Endothelial cell of umbilical vein (primary cell): ENCODE results near the gene FAM43B. TPM values are rescaled to one million over a fixed set of nuclear protein-coding genes. Genes with fewer than 3 reads are reported as not detected.

Source experiments
- BruUV-seq: library from RNA; stranded (reverse); fragments of 400-500 nt; replicated peaks from 2 replicates; lab custom pipeline; 2021; lab: Mats Ljungman, UMichigan
- CTCF ChIA-PET: fragments of 300-600, 350-600 bp; sonication (Branson Sonifier 250); formaldehyde crosslinking; loops from one replicate; lab custom pipeline; 2021; ENCODE audit warnings: antibody characterized with exemption, inconsistent platforms; lab: Charles Lee
- POLR2A ChIA-PET: fragments of 300-600, 350-600 bp; sonication (Branson Sonifier 250); formaldehyde crosslinking; loops from one replicate; lab custom pipeline; 2021; ENCODE audit warnings: antibody characterized with exemption, inconsistent platforms; lab: Charles Lee
- DNase-seq: peaks from one replicate; pipeline ENCODE4 v3.0.0-alpha.2; 2011; ENCODE audit warnings: low read depth, low spot score
- FAIRE-seq: peaks from 2 replicates; lab custom pipeline; 2011; peaks lifted over from hg19 to GRCh38; lab: Jason Lieb, UNC
- H2AFZ ChIP-seq: 2 replicates; pipeline ENCODE4 v1.6.0; 2012; ENCODE audit warnings: low read depth, low read length, control low read depth, inconsistent platforms
- H3K27ac ChIP-seq: 2 replicates; pipeline ENCODE4 v1.5.1; 2011; ENCODE audit warnings: low read depth, mild to moderate bottlenecking, control low read depth, low read length, moderate library complexity; ENCODE audit not compliant: insufficient read depth
- H3K27me3 ChIP-seq, 2 experiments: 2 replicates each; pipeline versions ENCODE4 v1.6.0 to v1.6.1; 2011; ENCODE audit warnings: low read length in 2 of 2, mixed read lengths in 1 of 2; ENCODE audit not compliant: control insufficient read depth in 2 of 2, insufficient read depth in 2 of 2
- H3K36me3 ChIP-seq, 2 experiments: 2 replicates in 1 of 2; 3 replicates in 1 of 2; pipeline ENCODE4 v1.5.1; 2011; ENCODE audit warnings: low read length in 2 of 2, mild to moderate bottlenecking in 1 of 2, moderate library complexity in 1 of 2; ENCODE audit not compliant: control insufficient read depth in 2 of 2, insufficient read depth in 2 of 2; ENCODE audit errors: extremely low read depth in 1 of 2
- H3K4me1 ChIP-seq: 3 replicates; pipeline ENCODE4 v1.5.1; 2011; ENCODE audit warnings: mild to moderate bottlenecking, low read length; ENCODE audit not compliant: control insufficient read depth, insufficient read depth; ENCODE audit errors: extremely low read depth
- H3K4me2 ChIP-seq: 2 replicates; pipeline ENCODE4 v1.6.1; 2011; ENCODE audit warnings: low read length, control low read depth, mixed read lengths; ENCODE audit not compliant: insufficient read depth
- H3K4me3 ChIP-seq, 3 experiments: fragments of 200-600 bp in 1 of 3; sonication (generic), shearing (Covaris generic) in 1 of 3; replicated peaks in 1 of 3; 2 replicates each; pipeline ENCODE4 v1.5.1; 2011 to 2016; ENCODE audit warnings: control low read depth in 3 of 3, low read length in 3 of 3, mild to moderate bottlenecking in 2 of 3, inconsistent platforms in 1 of 3, low read depth in 1 of 3, moderate library complexity in 1 of 3; ENCODE audit not compliant: insufficient read depth in 1 of 3
- H3K79me2 ChIP-seq: 2 replicates; pipeline ENCODE4 v1.6.0; 2012; ENCODE audit warnings: low read length, inconsistent platforms; ENCODE audit not compliant: control insufficient read depth, insufficient read depth
- H3K9ac ChIP-seq: replicated peaks from 2 replicates; pipeline ENCODE3; 2011; ENCODE audit warnings: low read length, control low read depth; ENCODE audit not compliant: insufficient read depth; ENCODE audit errors: extremely low read depth
- H3K9me1 ChIP-seq: replicated peaks from 3 replicates; pipeline ENCODE4 v1.6.0; 2011; ENCODE audit warnings: mild to moderate bottlenecking, low read length; ENCODE audit not compliant: control insufficient read depth, insufficient read depth; ENCODE audit errors: extremely low read depth
- H3K9me3 ChIP-seq: replicated peaks from 2 replicates; pipeline ENCODE4 v1.5.1; 2012; ENCODE audit warnings: low read length, inconsistent platforms; ENCODE audit not compliant: control insufficient read depth, insufficient read depth
- H4K20me1 ChIP-seq: replicated peaks from 2 replicates; pipeline ENCODE3; 2011; ENCODE audit warnings: mild to moderate bottlenecking, low read length; ENCODE audit not compliant: control insufficient read depth, insufficient read depth; ENCODE audit errors: extremely low read depth
- CTCF ChIP-seq, 2 donors: IDR thresholded peaks; 1 replicate in 1 of 2; 2 replicates in 1 of 2; pipeline ENCODE4 v1.5.1; 2011; ENCODE audit warnings: low read length in 2 of 2, mild to moderate bottlenecking in 2 of 2, moderate library complexity in 2 of 2, control low read depth in 1 of 2, inconsistent platforms in 1 of 2, low read depth in 1 of 2; ENCODE audit not compliant: insufficient read depth in 1 of 2; ENCODE audit errors: extremely low read depth in 1 of 2
- EZH2 ChIP-seq: IDR thresholded peaks from 2 replicates; pipeline ENCODE4 v1.6.1; 2012; ENCODE audit warnings: borderline replicate concordance, low read depth, mild to moderate bottlenecking, moderate library complexity, low read length, inconsistent platforms; ENCODE audit not compliant: severe bottlenecking
- FOS ChIP-seq: IDR thresholded peaks from 2 replicates; pipeline ENCODE4 v1.6.1; 2011; ENCODE audit warnings: mild to moderate bottlenecking, low read length, moderate library complexity, borderline replicate concordance; ENCODE audit not compliant: insufficient read depth
- GATA2 ChIP-seq: IDR thresholded peaks from 2 replicates; pipeline ENCODE4 v1.7.0; 2011; ENCODE audit warnings: low read depth, mild to moderate bottlenecking, moderate library complexity, mixed read lengths, low read length; ENCODE audit not compliant: insufficient read length, insufficient read depth
- MAX ChIP-seq: IDR thresholded peaks from 2 replicates; pipeline ENCODE4 v1.6.1; 2011; ENCODE audit not compliant: insufficient read depth, insufficient read length
- MYC ChIP-seq: IDR thresholded peaks from one replicate; pipeline ENCODE4 v1.6.1; 2011; ENCODE audit warnings: mild to moderate bottlenecking, low read depth, low read length
- POLR2A ChIP-seq: IDR thresholded peaks from 2 replicates; pipeline ENCODE4 v1.6.1; 2012; ENCODE audit warnings: low read depth, mild to moderate bottlenecking, control low read depth, low read length
- POLR2AphosphoS5 ChIP-seq: IDR thresholded peaks from 2 replicates; pipeline ENCODE4 v1.6.1; 2012; ENCODE audit warnings: low read depth, mild to moderate bottlenecking, control low read depth, low read length, moderate library complexity; ENCODE audit not compliant: insufficient read depth
- dilution Hi-C: fragments of 300-500 bp; cut with MboI; formaldehyde crosslinking; loops from one replicate; pipeline ENCODE4 v1.15.0; 2019; ENCODE audit warnings: low sequenced_read_pairs; ENCODE audit not compliant: extremely low pct_ligation_motif_present
- intact Hi-C: fragments of 100-400 bp; cut with micrococcal nuclease; formaldehyde crosslinking; loops from one replicate; pipeline ENCODE4 v1.10.0; 2022
- polyA plus RNA-seq, 4 experiments: library from polyadenylated mRNA; depleted of rRNA in 3 of 4; stranded (reverse) in 3 of 4; unstranded in 1 of 4; fragments of >200 nt; gene quantifications; 2 replicates each; pipeline versions ENCODE4 v1.2.1 to v1.2.3, GENCODE V29; 2011 to 2012; ENCODE audit warnings: missing spikeins in 1 of 4
- total RNA-seq: library from RNA; stranded (reverse); gene quantifications from 2 replicates; pipeline ENCODE4 v1.2.3, GENCODE V29; 2021

FAM43B gene
- total and polyA plus RNA-seq, 2 donors (not counting 3 experiments of a cell fraction or from before 2014, with no cell fraction given) = not detected

- Histone ChIP-seq H3K4me2 (no peak overlapping the region), H3K27me3 (peaks cover 11 to 14% of the 10 kb centered on the region in 2 experiments), H3K4me3 (no peak overlapping the region), H3K36me3 (no peaks in the 10 kb centered on the region), H3K9me3 (no peaks in the 10 kb centered on the region), H3K4me1 (no peaks in the 10 kb centered on the region), H3K9ac (no peak overlapping the region), H2AFZ (no peak overlapping the region), H3K79me2 (no peaks in the 10 kb centered on the region), H3K9me1 (no peaks in the 10 kb centered on the region), H3K27ac (no peak overlapping the region), H4K20me1 (no peaks in the 10 kb centered on the region)
- DNase-seq (no peak), FAIRE-seq (no peak)
- CTCF ChIA-PET = no interaction called here
- BruUV-seq = no TSS peak
- TF ChIP-seq GATA2 (no peak), FOS (no peak), MAX (no peak), MYC (no peak), CTCF (IDR thresholded peaks at IDR 0.05; ENCODE audit: extremely low read depth in 1 of 2, insufficient read depth in 1 of 2, low read depth in 1 of 2, low read length in 2 of 2) (no peak), EZH2 (no peak), POLR2A (no peak), POLR2AphosphoS5 (no peak)
- POLR2A ChIA-PET = no interaction called here
- dilution Hi-C loops (no loop called here), intact Hi-C loops (no loop called here)
Measured at GRCh38 chr1:20533635-20534034, 18.7 kb upstream of the FAM43B start.
